ENCODE measurements around the gene SRP19. TPM values are rescaled to one million over a fixed set of nuclear protein-coding genes. Genes with fewer than 3 reads are reported as not detected.

SRP19 gene
- total and polyA plus RNA-seq, 2 experiments from 2014 or later = 104 to 406 TPM

DNA sequence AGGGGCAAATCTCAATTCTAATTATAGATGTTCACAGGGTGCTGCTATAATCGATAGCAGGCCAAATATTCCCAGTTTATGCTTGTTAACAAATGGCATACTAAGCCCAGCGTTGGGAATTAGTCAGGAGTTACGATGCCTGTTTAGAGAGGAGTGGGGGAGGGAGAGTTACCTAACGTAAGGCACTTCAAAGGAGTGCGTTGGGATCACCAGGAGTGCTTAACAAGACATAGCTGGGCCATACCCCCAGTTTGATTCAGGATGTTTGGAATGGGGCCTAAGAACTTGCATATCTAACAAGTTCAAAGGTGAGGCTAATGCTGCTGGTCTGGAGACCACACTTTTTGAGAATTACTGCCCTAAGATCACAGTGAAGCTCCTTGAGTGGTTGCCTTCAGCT, 14.5 kb upstream of the SRP19 start:
- no peak overlapping the region for H3K27ac Mint-ChIP-seq
- H3K4me3 Mint-ChIP-seq = no peak overlapping the region
- Histone ChIP-seq H3K4me1 (ENCODE audit: insufficient read depth) (peaks cover 18% of the 10 kb centered on the region), H3F3A (replicated peaks; ENCODE audit: low read depth) (no peaks in the 10 kb centered on the region), H3K27ac (ENCODE audit: low read depth) (no peak overlapping the region), H3K27me3 (ENCODE audit: insufficient read depth) (no peaks in the 10 kb centered on the region), H3K4me3 (no peak overlapping the region), H3K36me3 (ENCODE audit: insufficient read depth) (no peaks in the 10 kb centered on the region), H3K79me2 (replicated peaks; ENCODE audit: insufficient read depth) (no peaks in the 10 kb centered on the region), H4K20me1 (replicated peaks; ENCODE audit: insufficient read depth) (no peaks in the 10 kb centered on the region), H2AFZ (no peak overlapping the region), H3K4me2 (peak overlapping the region; percentile 18; the same call in 1 of the 2 replicates), H3K9me2 (ENCODE audit: insufficient read depth) (no peaks in the 10 kb centered on the region)
- peaks cover 19% of the 10 kb centered on the region for H3K4me1 Mint-ChIP-seq
- no peaks in the 10 kb centered on the region for H3K27me3 Mint-ChIP-seq (ENCODE audit: insufficient read depth, low read depth, poor library complexity)
- no peak for TF ChIP-seq STAT1 (IDR thresholded peaks at IDR 0.05; ENCODE audit: unreplicated experiment)
- 0 out of 2 replicates have a peak, but pooled peaks have one; percentile 19 for TF ChIP-seq POLR2AphosphoS5 (IDR thresholded peaks at IDR 0.05; ENCODE audit: low read depth)
- TF ChIP-seq, protein P1, sequence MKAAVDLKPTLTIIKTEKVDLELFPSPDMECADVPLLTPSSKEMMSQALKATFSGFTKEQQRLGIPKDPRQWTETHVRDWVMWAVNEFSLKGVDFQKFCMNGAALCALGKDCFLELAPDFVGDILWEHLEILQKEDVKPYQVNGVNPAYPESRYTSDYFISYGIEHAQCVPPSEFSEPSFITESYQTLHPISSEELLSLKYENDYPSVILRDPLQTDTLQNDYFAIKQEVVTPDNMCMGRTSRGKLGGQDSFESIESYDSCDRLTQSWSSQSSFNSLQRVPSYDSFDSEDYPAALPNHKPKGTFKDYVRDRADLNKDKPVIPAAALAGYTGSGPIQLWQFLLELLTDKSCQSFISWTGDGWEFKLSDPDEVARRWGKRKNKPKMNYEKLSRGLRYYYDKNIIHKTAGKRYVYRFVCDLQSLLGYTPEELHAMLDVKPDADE (IDR thresholded peaks at IDR 0.05) = no peak
- H3K36me3 Mint-ChIP-seq (ENCODE audit: low read depth) = peaks cover 16% of the 10 kb centered on the region; the same call in 2 of the 3 replicates
- peaks cover 14% of the 10 kb centered on the region; the same call in 2 of the 3 replicates for H3K9me3 Mint-ChIP-seq
- ATAC-seq = peak; percentile 64
- DNase-seq (ENCODE audit: low spot score) = peak; percentile 73

GRCh38 chr5:112847306-112847705, 13.8 kb upstream of the SRP19 start:
- DNase-seq (ENCODE audit: low spot score) = no peak
- no peaks in the 10 kb centered on the region for H3K36me3 ChIP-seq (ENCODE audit: insufficient read depth)
- no peaks in the 10 kb centered on the region for H3F3A ChIP-seq (replicated peaks; ENCODE audit: low read depth)
- H3K4me3 ChIP-seq = no peak overlapping the region
- TF ChIP-seq POLR2AphosphoS5 (IDR thresholded peaks at IDR 0.05; ENCODE audit: low read depth) (no peak), NANOG (IDR thresholded peaks at IDR 0.05; ENCODE audit: borderline replicate concordance) (no peak), STAT1 (IDR thresholded peaks at IDR 0.05; ENCODE audit: unreplicated experiment) (no peak), ZNF114 (CRISPR knock-in tag; IDR thresholded peaks at IDR 0.05) (no peak), EZH2 (IDR thresholded peaks at IDR 0.05; ENCODE audit: low read depth, unreplicated experiment) (no peak)
- TF ChIP-seq, protein P2, sequence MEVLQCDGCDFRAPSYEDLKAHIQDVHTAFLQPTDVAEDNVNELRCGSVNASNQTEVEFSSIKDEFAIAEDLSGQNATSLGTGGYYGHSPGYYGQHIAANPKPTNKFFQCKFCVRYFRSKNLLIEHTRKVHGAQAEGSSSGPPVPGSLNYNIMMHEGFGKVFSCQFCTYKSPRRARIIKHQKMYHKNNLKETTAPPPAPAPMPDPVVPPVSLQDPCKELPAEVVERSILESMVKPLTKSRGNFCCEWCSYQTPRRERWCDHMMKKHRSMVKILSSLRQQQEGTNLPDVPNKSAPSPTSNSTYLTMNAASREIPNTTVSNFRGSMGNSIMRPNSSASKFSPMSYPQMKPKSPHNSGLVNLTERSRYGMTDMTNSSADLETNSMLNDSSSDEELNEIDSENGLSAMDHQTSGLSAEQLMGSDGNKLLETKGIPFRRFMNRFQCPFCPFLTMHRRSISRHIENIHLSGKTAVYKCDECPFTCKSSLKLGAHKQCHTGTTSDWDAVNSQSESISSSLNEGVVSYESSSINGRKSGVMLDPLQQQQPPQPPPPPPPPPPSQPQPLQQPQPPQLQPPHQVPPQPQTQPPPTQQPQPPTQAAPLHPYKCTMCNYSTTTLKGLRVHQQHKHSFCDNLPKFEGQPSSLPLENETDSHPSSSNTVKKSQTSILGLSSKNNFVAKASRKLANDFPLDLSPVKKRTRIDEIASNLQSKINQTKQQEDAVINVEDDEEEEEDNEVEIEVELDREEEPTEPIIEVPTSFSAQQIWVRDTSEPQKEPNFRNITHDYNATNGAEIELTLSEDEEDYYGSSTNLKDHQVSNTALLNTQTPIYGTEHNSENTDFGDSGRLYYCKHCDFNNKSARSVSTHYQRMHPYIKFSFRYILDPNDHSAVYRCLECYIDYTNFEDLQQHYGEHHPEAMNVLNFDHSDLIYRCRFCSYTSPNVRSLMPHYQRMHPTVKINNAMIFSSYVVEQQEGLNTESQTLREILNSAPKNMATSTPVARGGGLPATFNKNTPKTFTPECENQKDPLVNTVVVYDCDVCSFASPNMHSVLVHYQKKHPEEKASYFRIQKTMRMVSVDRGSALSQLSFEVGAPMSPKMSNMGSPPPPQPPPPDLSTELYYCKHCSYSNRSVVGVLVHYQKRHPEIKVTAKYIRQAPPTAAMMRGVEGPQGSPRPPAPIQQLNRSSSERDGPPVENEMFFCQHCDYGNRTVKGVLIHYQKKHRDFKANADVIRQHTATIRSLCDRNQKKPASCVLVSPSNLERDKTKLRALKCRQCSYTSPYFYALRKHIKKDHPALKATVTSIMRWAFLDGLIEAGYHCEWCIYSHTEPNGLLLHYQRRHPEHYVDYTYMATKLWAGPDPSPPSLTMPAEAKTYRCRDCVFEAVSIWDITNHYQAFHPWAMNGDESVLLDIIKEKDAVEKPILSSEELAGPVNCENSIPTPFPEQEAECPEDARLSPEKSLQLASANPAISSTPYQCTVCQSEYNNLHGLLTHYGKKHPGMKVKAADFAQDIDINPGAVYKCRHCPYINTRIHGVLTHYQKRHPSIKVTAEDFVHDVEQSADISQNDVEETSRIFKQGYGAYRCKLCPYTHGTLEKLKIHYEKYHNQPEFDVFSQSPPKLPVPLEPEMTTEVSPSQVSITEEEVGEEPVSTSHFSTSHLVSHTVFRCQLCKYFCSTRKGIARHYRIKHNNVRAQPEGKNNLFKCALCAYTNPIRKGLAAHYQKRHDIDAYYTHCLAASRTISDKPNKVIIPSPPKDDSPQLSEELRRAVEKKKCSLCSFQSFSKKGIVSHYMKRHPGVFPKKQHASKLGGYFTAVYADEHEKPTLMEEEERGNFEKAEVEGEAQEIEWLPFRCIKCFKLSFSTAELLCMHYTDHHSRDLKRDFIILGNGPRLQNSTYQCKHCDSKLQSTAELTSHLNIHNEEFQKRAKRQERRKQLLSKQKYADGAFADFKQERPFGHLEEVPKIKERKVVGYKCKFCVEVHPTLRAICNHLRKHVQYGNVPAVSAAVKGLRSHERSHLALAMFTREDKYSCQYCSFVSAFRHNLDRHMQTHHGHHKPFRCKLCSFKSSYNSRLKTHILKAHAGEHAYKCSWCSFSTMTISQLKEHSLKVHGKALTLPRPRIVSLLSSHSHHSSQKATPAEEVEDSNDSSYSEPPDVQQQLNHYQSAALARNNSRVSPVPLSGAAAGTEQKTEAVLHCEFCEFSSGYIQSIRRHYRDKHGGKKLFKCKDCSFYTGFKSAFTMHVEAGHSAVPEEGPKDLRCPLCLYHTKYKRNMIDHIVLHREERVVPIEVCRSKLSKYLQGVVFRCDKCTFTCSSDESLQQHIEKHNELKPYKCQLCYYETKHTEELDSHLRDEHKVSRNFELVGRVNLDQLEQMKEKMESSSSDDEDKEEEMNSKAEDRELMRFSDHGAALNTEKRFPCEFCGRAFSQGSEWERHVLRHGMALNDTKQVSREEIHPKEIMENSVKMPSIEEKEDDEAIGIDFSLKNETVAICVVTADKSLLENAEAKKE (CRISPR knock-in tag; IDR thresholded peaks at IDR 0.05) = no peak
- TF ChIP-seq, protein P3, sequence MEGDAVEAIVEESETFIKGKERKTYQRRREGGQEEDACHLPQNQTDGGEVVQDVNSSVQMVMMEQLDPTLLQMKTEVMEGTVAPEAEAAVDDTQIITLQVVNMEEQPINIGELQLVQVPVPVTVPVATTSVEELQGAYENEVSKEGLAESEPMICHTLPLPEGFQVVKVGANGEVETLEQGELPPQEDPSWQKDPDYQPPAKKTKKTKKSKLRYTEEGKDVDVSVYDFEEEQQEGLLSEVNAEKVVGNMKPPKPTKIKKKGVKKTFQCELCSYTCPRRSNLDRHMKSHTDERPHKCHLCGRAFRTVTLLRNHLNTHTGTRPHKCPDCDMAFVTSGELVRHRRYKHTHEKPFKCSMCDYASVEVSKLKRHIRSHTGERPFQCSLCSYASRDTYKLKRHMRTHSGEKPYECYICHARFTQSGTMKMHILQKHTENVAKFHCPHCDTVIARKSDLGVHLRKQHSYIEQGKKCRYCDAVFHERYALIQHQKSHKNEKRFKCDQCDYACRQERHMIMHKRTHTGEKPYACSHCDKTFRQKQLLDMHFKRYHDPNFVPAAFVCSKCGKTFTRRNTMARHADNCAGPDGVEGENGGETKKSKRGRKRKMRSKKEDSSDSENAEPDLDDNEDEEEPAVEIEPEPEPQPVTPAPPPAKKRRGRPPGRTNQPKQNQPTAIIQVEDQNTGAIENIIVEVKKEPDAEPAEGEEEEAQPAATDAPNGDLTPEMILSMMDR (conservative IDR thresholded peaks at IDR 0.05; ENCODE audit: low read depth in 2 of 2) = no peak
- H3K27me3 ChIP-seq (ENCODE audit: insufficient read depth) = no peaks in the 10 kb centered on the region
- no peak overlapping the region for H2AFZ ChIP-seq
- peaks cover 19% of the 10 kb centered on the region for H3K4me1 Mint-ChIP-seq
- no peak overlapping the region for H3K27ac Mint-ChIP-seq
- no peaks in the 10 kb centered on the region for H4K20me1 ChIP-seq (replicated peaks; ENCODE audit: insufficient read depth)
- no peak overlapping the region for H3K4me3 Mint-ChIP-seq
- H3K79me2 ChIP-seq (replicated peaks; ENCODE audit: insufficient read depth) = no peaks in the 10 kb centered on the region
- H3K36me3 Mint-ChIP-seq (ENCODE audit: low read depth) = peaks cover 9% of the 10 kb centered on the region; the same call in 2 of the 3 replicates
- peaks cover 7% of the 10 kb centered on the region; the same call in 2 of the 3 replicates for H3K9me3 Mint-ChIP-seq
- no peaks in the 10 kb centered on the region for H3K27me3 Mint-ChIP-seq (ENCODE audit: insufficient read depth, low read depth, poor library complexity)
- H3K9me2 ChIP-seq (ENCODE audit: insufficient read depth) = no peaks in the 10 kb centered on the region
- H3K27ac ChIP-seq (ENCODE audit: low read depth) = no peak overlapping the region
- H3K4me2 ChIP-seq = no peak overlapping the region
- H3K4me1 ChIP-seq (ENCODE audit: insufficient read depth) = peaks cover 18% of the 10 kb centered on the region
- ATAC-seq = no peak

All from GM23338 (cell line).